Dendritic cell treated with granulocyte-macrophage colony-stimulating factor and Interleukin-4, amounts not matched to agents 40 ng/mL and 50 ng/mL, for 4 days (primary cell): ENCODE data around the gene MSRB3.

ENCODE experiments used
- H3K27ac Mint-ChIP-seq: one replicate; pipeline ENCODE4 v1.8.0; 2022; ENCODE audit warnings: mild to moderate bottlenecking, mixed read lengths
- H3K27me3 Mint-ChIP-seq: one replicate; pipeline ENCODE4 v1.8.0; 2022; ENCODE audit warnings: mild to moderate bottlenecking, mixed read lengths
- H3K36me3 Mint-ChIP-seq: one replicate; pipeline ENCODE4 v1.8.0; 2022; ENCODE audit warnings: low read depth, mixed read lengths
- H3K4me1 Mint-ChIP-seq: one replicate; pipeline ENCODE4 v1.8.0; 2022; ENCODE audit warnings: low read depth, mixed read lengths
- H3K4me3 Mint-ChIP-seq: one replicate; pipeline ENCODE4 v1.8.0; 2022; ENCODE audit warnings: mild to moderate bottlenecking, moderate library complexity, mixed read lengths
- H3K9me3 Mint-ChIP-seq: one replicate; pipeline ENCODE4 v1.8.0; 2022; ENCODE audit warnings: mixed read lengths
- intact Hi-C: fragments of 100-400 bp; cut with micrococcal nuclease; formaldehyde crosslinking; loops from one replicate; pipeline ENCODE4 v1.15.0; 2022

Gene MSRB3

DNA sequence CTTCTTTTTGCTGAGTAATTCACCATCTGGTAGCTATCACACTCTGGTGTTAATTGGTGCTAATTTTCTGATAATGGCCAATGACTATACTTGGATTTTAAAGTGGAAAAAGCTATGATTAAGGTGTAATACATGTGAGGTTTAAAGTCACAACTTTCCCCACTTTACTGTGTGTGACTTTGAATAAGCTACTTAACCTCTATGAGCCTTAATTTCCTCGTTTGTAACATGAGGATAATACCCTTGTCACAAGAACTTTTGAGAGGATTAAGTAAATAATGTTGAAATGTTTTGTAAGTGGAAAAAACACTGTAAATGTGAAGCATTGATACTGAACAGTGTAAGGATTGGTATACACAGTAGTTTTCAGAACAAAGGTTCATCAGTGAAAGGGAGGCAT, 65.3 kb downstream of the MSRB3 start:
- intact Hi-C loops = no loop called here
- Mint-ChIP-seq H3K9me3 (peaks cover 8% of the 10 kb centered on the region), H3K36me3 (no peaks in the 10 kb centered on the region), H3K27me3 (no peaks in the 10 kb centered on the region), H3K4me1 (no peaks in the 10 kb centered on the region), H3K27ac (no peak overlapping the region), H3K4me3 (no peak overlapping the region)

GRCh38 chr12:65355461-65355860, 77.0 kb downstream of the MSRB3 start:
- H3K27ac Mint-ChIP-seq = no peak overlapping the region
- H3K4me1 Mint-ChIP-seq = no peaks in the 10 kb centered on the region
- H3K36me3 Mint-ChIP-seq = no peaks in the 10 kb centered on the region
- intact Hi-C loops = no loop called here
- no peak overlapping the region for H3K4me3 Mint-ChIP-seq
- no peaks in the 10 kb centered on the region for H3K9me3 Mint-ChIP-seq
- H3K27me3 Mint-ChIP-seq = no peaks in the 10 kb centered on the region

- H3K4me3 Mint-ChIP-seq = no peak overlapping the region
- H3K27ac Mint-ChIP-seq = no peak overlapping the region
- no peaks in the 10 kb centered on the region for H3K9me3 Mint-ChIP-seq
- H3K36me3 Mint-ChIP-seq = no peaks in the 10 kb centered on the region
- no peaks in the 10 kb centered on the region for H3K27me3 Mint-ChIP-seq
- intact Hi-C loops = no loop called here
- H3K4me1 Mint-ChIP-seq = no peaks in the 10 kb centered on the region
Measured at GRCh38 chr12:65362234-65363031, 84.0 kb downstream of the MSRB3 start.

DNA sequence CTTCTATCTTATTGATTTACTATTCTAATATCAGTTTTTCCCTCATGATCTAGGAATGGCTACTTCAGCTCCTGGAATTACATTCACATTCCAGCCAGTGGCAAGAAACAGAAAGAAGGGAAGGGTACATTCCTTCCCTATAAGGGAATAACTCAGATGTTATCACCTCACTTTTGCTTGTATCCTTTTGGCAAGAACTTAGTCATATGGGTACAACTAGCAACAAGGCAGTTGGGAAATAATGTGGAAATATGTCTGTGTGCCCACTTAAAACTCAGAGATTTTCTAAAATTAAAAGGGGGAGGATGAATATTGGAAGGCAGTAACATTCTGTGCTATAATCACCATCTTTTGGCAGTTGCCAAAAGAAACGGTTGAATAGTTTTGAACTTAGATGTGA, 85.6 kb downstream of the MSRB3 start:
- intact Hi-C loops = no loop called here
- Mint-ChIP-seq H3K4me3 (no peak overlapping the region), H3K27me3 (no peaks in the 10 kb centered on the region), H3K36me3 (no peaks in the 10 kb centered on the region), H3K27ac (no peak overlapping the region), H3K9me3 (no peaks in the 10 kb centered on the region), H3K4me1 (no peaks in the 10 kb centered on the region)

- Mint-ChIP-seq H3K4me3 (no peak overlapping the region), H3K9me3 (no peaks in the 10 kb centered on the region), H3K27me3 (no peaks in the 10 kb centered on the region), H3K4me1 (no peaks in the 10 kb centered on the region), H3K27ac (no peak overlapping the region), H3K36me3 (no peaks in the 10 kb centered on the region)
- intact Hi-C loops = no loop called here
Measured at GRCh38 chr12:65367396-65367795, 88.9 kb downstream of the MSRB3 start.

DNA sequence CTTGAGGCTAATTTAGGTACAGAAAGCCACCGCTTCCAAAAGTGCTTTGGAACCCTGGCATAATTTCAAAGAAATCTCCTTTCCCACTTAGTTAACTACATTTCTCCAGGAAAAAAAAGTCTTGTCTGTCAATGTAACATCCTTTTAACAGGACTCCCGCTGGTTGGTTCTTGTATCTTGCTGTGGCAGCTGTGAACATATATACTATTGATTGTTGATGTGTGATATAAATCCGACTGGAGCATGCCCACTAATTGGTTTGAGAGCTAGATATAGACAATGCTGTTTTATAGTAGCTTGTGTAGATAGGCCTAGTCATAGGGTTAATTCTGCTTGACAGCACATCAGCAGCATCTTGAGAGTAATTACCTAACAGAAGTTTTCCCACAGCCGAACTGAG, 89.6 kb downstream of the MSRB3 start:
- H3K36me3 Mint-ChIP-seq = no peaks in the 10 kb centered on the region
- intact Hi-C loops = no loop called here
- no peak overlapping the region for H3K4me3 Mint-ChIP-seq
- no peaks in the 10 kb centered on the region for H3K9me3 Mint-ChIP-seq
- H3K27me3 Mint-ChIP-seq = no peaks in the 10 kb centered on the region
- H3K27ac Mint-ChIP-seq = no peak overlapping the region
- H3K4me1 Mint-ChIP-seq = no peaks in the 10 kb centered on the region

DNA sequence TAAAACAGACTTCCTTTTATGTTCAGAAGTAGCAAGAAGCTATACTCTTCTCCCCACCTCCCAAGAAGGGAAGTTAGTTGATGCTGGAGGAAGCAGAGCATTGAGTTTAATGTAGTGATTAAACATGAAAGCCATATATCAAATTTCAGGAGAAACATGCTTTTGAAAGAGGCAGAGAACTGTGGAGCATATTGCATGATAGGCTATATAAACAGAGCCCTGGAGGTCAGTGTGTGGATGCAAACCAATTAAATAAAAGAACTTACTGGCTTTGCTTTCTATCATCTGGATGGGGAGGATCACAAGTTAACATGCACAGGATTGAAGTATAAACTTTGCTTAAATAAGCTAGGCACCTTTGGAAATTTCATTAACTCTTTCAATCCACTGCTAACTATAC, 94.1 kb downstream of the MSRB3 start:
- Mint-ChIP-seq H3K36me3 (no peaks in the 10 kb centered on the region), H3K4me1 (no peaks in the 10 kb centered on the region), H3K27ac (no peak overlapping the region), H3K4me3 (no peak overlapping the region), H3K9me3 (no peaks in the 10 kb centered on the region), H3K27me3 (no peaks in the 10 kb centered on the region)
- intact Hi-C loops = no loop called here

DNA sequence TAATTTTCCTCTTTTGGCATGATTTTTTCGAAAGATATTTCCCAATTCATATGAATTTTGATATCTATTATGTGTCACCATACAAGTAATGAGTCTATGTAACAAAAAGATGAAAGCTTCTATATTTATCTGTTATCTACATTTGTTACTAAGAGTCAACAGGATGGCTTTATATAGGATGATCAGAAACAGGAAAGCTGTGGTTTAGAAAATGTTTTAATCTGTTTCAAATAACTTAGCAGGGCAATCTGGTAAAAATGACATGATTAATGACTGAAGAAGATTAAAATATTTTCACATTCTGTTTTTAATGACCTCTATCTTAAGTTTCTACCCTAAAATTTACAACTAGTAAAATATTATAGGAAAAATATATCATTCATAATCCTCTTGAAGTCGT, 105.8 kb downstream of the MSRB3 start:
- Mint-ChIP-seq H3K27me3 (no peaks in the 10 kb centered on the region), H3K36me3 (no peaks in the 10 kb centered on the region), H3K4me1 (no peaks in the 10 kb centered on the region), H3K9me3 (no peaks in the 10 kb centered on the region), H3K27ac (no peak overlapping the region), H3K4me3 (no peak overlapping the region)
- intact Hi-C loops = no loop called here

DNA sequence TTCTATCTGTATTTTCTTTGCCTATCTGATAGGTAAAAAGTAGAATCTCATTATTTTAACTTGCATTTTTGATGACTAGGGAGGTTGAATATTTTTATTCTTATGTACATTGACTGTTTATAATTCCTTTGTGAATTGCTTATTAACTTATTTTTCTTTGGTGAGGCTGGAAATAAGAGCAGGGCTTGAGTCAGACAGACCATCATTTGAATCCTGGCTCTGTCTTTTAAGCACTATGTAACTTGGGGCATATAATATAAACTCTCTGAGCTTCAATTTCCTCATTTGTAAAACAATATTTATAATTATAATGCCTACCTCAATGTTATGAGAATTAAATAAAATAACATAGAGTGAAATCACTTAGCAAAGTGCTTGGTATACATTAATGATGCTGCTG, 108.9 kb downstream of the MSRB3 start:
- H3K36me3 Mint-ChIP-seq = no peaks in the 10 kb centered on the region
- H3K4me1 Mint-ChIP-seq = no peaks in the 10 kb centered on the region
- H3K9me3 Mint-ChIP-seq = no peaks in the 10 kb centered on the region
- H3K27me3 Mint-ChIP-seq = no peaks in the 10 kb centered on the region
- no peak overlapping the region for H3K27ac Mint-ChIP-seq
- H3K4me3 Mint-ChIP-seq = no peak overlapping the region
- intact Hi-C loops = no loop called here

DNA sequence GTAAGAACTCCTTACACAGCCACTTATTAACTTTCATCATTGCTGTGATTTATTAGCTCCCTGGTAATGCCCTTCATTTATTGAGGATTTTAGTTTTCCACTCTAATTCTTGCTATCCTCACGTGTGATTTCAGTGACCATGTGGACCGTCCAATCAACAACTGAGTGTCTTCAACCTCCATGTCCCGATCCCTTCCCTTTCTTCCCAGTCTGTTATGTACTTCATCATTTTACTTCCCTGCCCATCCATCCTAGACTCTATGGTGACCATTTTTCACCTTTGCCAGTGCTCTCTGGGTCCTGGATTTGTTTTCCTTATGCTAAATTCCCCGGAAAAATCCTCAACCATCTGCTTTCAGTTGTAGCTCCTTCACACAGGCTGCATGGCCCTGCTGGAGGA, 111.0 kb downstream of the MSRB3 start:
- no peaks in the 10 kb centered on the region for H3K36me3 Mint-ChIP-seq
- intact Hi-C loops = no loop called here
- H3K4me3 Mint-ChIP-seq = no peak overlapping the region
- no peaks in the 10 kb centered on the region for H3K27me3 Mint-ChIP-seq
- no peaks in the 10 kb centered on the region for H3K4me1 Mint-ChIP-seq
- H3K27ac Mint-ChIP-seq = no peak overlapping the region
- H3K9me3 Mint-ChIP-seq = peaks cover 3% of the 10 kb centered on the region

DNA sequence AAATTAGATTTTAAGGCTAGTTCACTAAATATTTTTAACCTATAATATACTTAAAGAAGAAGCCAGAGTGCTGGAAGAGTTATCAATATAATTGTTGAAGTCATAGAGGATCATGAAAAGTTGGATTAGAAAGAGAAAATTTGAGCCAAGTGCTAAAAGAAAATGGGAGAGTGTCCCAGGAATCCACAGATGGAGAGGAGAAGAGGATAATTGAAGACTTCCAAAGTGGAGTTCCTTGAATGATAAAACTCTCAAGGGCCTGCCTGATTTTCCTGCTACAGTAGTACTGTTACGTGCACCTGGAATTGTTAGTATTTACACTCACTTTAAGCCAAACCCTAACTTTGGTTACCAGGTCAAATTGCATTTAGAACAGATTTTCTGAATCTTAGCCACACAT, 113.2 kb downstream of the MSRB3 start:
- intact Hi-C loops = no loop called here
- Mint-ChIP-seq H3K9me3 (peaks cover 25% of the 10 kb centered on the region), H3K27ac (no peak overlapping the region), H3K4me1 (no peaks in the 10 kb centered on the region), H3K27me3 (no peaks in the 10 kb centered on the region), H3K36me3 (no peaks in the 10 kb centered on the region), H3K4me3 (no peak overlapping the region)

DNA sequence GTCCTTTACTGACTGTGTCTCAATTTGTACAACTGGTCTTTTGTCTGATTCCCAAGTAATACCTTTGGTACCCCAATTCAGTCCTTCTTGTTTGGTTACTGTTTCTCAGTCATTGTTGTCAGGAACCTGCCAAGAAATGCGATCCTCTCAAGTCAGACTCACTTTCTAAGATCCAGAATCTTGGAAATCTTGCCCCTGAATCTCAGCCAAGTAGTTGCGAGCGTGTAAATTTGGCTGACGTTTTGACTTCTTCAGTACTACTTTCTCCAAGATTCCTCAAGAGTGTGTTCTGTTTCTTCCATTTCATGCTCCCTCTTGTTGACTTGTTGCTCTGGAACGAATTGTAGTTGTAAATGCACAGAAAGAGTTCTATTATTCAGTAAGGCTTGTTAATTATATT, 114.0 kb downstream of the MSRB3 start:
- no peak overlapping the region for H3K27ac Mint-ChIP-seq
- H3K36me3 Mint-ChIP-seq = no peaks in the 10 kb centered on the region
- peaks cover 33% of the 10 kb centered on the region for H3K9me3 Mint-ChIP-seq
- H3K4me3 Mint-ChIP-seq = no peak overlapping the region
- H3K4me1 Mint-ChIP-seq = no peaks in the 10 kb centered on the region
- H3K27me3 Mint-ChIP-seq = no peaks in the 10 kb centered on the region
- intact Hi-C loops = no loop called here

DNA sequence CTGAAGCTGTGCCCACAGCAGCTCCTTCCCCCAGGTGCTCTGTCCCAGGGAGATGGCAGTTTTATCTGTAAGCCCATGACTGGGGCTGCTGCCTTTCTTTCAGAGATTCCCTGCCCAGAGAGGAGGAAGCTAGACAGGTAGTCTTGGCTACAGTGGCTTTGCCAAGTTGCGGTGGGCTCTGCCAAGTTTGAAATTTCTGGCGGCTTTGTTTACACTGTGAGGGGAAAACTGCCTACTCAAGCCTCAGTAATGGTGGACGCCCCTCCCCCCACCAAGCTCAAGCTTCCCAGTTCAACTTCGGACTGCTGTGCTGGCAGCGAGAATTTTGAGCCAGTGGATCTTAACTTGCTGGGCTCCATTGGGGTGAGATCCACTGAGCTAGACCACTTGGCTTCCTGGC, 124.7 kb downstream of the MSRB3 start:
- no peak overlapping the region for H3K4me3 Mint-ChIP-seq

DNA sequence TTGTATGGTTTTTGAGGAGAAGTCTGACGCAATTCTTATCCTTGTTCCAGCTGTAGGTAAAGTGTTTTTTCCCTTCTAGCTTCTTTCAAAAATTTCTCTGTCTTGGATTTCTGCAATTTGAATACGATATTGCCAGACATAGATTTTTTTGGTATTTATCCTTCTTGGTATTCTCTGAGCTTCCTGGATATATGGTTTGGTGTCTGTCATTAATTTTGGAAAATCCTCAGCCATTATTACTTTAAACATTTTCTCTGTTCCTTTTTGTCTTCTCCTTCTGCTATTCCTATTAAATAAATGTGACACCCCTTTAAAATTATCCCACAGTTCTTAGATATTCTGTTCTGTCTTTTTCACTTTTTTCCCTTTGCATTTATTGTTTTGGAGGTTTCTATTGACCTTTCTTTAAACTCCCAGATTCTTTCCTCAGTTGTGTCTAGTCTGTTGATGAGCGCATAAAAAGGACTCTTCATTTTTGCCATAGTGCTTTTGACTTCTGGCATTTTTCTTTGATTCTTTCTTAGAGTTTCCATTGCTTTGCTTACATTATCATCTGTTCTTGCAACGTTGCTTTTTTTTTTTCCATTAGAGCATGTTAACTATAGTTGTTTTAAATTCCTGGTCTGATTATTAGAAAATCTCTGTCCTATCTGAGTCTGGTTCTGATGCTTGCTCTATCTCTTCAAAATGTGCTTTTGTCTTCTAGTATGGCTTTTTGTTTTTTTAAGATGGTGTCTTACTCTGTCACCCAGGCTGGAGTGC, 129.1 kb downstream of the MSRB3 start:
- intact Hi-C loops = no loop called here
- Mint-ChIP-seq H3K27me3 (no peaks in the 10 kb centered on the region), H3K36me3 (no peaks in the 10 kb centered on the region), H3K9me3 (peaks cover 6% of the 10 kb centered on the region), H3K27ac (no peak overlapping the region), H3K4me1 (peaks cover 6% of the 10 kb centered on the region), H3K4me3 (no peak overlapping the region)

More for the DNA sequence above, 124.7 kb downstream of the MSRB3 start:
- Mint-ChIP-seq H3K27me3 (no peaks in the 10 kb centered on the region), H3K4me1 (no peaks in the 10 kb centered on the region), H3K36me3 (no peaks in the 10 kb centered on the region), H3K9me3 (peaks cover 49% of the 10 kb centered on the region), H3K27ac (no peak overlapping the region)
- intact Hi-C loops = no loop called here

- no peak overlapping the region for H3K4me3 Mint-ChIP-seq
- intact Hi-C loops = no loop called here
- no peaks in the 10 kb centered on the region for H3K9me3 Mint-ChIP-seq
- no peaks in the 10 kb centered on the region for H3K36me3 Mint-ChIP-seq
- H3K27me3 Mint-ChIP-seq = no peaks in the 10 kb centered on the region
- H3K27ac Mint-ChIP-seq = no peak overlapping the region
- peaks cover 6% of the 10 kb centered on the region for H3K4me1 Mint-ChIP-seq
Measured at GRCh38 chr12:65408441-65408840, 130.0 kb downstream of the MSRB3 start.
